Glomerular endothelial cell (primary cell): ENCODE data around the gene EXOC3L4. TPM values are rescaled to one million over a fixed set of nuclear protein-coding genes. Genes with fewer than 3 reads are reported as not detected.
"Not testable (repeated sequence)": the region's sequence is repeated elsewhere in the genome, so short reads cannot be mapped to it uniquely, and the experiment has no call there.

Source experiments
- DNase-seq: peaks from one replicate; pipeline ENCODE4 v3.0.0-alpha.2; 2011; ENCODE audit warnings: low read depth, low spot score; ENCODE audit errors: extremely low read depth
- total RNA-seq: library from RNA; depleted of rRNA; stranded (reverse); fragments of >200 nt; gene quantifications from 2 replicates; pipeline ENCODE4 v1.2.3, GENCODE V29; 2015

The EXOC3L4 gene
- total RNA-seq, 1 donor from 2014 or later = not detected

DNA sequence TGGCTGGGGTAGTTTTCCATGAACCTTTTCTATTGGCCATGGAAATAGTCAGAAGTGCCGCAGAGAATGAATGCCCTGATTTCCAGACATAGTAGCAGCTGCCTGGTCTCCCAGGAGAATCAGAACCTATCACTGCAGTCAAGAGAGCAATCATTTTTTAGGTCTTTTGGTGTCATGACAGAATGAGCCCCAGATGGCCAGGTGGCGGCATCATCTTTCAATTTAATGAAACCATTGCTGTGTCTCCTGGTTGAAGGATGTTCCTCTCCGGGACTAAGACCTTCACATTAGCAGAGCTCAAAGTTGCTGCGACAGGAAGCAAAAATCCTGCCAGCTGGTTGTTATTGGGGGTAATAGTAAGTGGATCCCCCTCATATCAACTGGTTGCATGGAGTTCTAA, 47.5 kb downstream of the EXOC3L4 start:
- DNase-seq = no peak

- no peak for DNase-seq
Measured at GRCh38 chr14:103142721-103143302, 48.3 kb downstream of the EXOC3L4 start.

GRCh38 chr14:103143506-103143905, 49.0 kb downstream of the EXOC3L4 start:
- DNase-seq = no peak

DNA sequence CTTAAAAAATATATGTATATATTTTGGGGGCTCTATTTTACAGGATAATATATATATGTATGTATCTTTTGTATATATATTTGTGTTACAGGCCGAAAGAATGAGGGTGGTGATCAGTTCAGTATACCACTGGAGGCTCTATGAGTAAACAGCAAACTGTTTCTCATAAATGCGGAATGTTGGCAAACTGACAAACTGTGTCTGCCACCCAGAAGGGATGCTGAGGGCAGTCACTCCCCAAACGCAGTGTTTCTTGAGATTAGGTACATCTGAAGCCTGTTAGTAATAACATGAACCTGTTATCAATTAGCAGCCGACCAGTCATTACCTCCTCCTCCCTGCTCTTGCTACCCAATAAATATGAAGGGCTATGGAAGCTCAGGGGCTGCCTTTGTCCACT, 49.6 kb downstream of the EXOC3L4 start:
- no peak for DNase-seq

DNA sequence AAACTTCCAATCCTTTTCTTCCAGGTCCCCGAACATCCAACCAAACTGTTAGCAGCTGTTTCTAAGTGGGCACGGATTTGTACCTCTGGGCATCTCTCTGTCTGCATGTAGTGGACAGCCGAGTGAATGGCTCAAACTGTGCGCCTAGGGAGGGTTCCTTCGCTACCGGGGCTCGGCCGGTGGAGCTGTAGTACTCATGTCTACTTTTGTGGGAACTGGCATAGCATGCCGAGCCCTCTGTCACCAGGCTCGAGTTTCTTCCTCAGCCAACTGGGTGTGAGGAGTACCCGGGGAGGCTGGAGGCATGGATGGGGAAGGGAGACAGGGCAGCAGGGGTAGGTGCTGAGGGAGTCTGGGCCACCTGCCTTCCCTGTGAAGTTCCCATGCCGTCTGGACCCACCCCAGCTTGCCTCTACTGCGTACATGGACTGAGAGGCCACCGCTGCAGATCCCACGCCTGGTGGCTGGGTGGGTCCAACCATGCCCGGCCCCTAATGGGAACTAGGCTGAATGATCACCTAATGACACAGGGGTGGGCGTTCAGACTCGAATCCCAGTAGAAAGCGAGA, 51.7 kb downstream of the EXOC3L4 start:
- no peak for DNase-seq

DNA sequence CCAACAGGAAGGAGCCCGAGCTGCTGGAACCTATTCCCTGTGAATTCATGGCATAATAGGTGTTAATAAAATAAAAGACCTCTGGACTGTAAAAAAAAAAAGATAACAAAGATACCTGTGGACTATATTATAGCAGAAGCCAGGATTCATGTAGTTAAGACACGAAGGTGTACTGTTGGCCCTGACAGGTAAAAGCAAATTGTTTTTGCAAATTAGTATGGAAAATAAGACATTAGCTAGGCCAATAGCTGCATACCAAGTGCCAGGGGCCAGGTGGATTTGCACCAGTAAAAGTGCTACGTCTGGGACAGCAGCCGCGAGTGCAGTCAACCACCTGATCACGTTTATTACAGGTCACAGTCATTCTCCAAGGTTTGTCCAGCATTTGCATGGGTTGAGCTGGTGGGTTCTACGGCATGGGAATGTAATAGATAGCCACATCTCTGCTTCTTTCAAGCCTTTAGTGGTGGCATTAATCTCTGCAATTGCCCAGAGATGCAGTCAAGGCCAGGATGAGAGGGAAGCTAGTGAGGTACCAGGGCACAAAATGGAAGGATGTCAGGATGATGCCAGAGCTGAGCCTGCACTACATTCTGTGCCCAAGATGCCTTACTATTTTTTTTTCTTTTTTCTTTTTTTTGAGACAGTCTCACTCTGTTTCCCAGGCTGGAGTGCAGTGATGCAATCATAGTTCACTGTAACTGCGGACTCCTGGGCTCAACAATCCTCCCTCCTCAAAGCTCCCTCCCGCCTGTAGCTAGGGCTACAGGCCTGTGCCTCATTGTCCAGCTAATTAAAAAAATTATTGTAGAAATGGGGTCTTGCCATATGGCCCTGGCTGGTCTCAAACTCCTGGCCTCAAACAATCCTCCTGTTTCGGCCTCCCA, 55.1 kb downstream of the EXOC3L4 start:
- no peak for DNase-seq

- DNase-seq = no peak
Measured at GRCh38 chr14:103151270-103151945, 56.9 kb downstream of the EXOC3L4 start.

GRCh38 chr14:103155010-103155409, 60.5 kb downstream of the EXOC3L4 start:
- DNase-seq = no peak

- DNase-seq = not testable (repeated sequence)
Measured at GRCh38 chr14:103155416-103155815, 60.9 kb downstream of the EXOC3L4 start.

DNA sequence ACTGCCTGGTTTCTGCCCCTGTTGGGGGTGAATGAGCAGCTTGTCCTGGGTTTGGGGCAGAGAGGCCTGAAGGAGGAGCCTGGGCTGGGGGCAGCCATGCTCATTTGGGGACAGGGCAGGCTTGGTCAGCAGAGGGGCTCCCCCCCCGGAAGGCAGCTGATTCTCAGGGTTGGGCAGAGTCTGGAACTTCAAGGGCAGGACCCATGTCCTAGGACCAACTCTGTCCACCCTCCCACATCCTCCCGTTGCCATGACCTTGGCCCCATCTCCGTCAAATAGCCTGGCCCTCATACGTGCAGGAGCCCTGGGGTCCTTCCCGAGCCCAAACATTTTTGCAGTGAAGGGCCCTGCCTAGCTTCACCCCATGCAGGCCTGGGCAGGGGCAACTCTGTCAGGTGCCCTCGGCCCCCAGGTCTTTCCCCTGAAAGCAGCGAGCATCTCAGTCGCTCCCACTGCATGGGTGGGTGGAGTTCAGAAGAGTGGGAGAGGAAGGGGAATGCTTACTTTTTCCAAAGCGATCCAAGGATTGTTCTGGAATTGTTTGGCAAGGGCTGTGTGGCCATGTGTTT, 61.4 kb downstream of the EXOC3L4 start:
- DNase-seq = no peak

GRCh38 chr14:103156651-103157378, 62.3 kb downstream of the EXOC3L4 start:
- no peak for DNase-seq

GRCh38 chr14:103157969-103158368, 63.4 kb downstream of the EXOC3L4 start:
- no peak for DNase-seq

GRCh38 chr14:103158688-103159087, 64.2 kb downstream of the EXOC3L4 start:
- DNase-seq = no peak

Other genes starting within 250 kb of the EXOC3L4 start
- 0.05 and 0.23 TPM in 2 replicates for gene AMN, start 172.1 kb upstream of the EXOC3L4 start, total RNA-seq
- 130 and 191 TPM in 2 replicates for gene CDC42BPB, start 37.2 kb upstream of the EXOC3L4 start, total RNA-seq
- gene LBHD2, start 10.5 kb upstream of the EXOC3L4 start, total RNA-seq = not detected in 2 replicates
- gene TNFAIP2, start 28.7 kb downstream of the EXOC3L4 start, total RNA-seq = 59.6 and 136 TPM in 2 replicates
- 126 and 181 TPM in 2 replicates for gene EIF5, start 239.5 kb downstream of the EXOC3L4 start, total RNA-seq